Measurements from ENCODE around the gene RNF220.

DNA sequence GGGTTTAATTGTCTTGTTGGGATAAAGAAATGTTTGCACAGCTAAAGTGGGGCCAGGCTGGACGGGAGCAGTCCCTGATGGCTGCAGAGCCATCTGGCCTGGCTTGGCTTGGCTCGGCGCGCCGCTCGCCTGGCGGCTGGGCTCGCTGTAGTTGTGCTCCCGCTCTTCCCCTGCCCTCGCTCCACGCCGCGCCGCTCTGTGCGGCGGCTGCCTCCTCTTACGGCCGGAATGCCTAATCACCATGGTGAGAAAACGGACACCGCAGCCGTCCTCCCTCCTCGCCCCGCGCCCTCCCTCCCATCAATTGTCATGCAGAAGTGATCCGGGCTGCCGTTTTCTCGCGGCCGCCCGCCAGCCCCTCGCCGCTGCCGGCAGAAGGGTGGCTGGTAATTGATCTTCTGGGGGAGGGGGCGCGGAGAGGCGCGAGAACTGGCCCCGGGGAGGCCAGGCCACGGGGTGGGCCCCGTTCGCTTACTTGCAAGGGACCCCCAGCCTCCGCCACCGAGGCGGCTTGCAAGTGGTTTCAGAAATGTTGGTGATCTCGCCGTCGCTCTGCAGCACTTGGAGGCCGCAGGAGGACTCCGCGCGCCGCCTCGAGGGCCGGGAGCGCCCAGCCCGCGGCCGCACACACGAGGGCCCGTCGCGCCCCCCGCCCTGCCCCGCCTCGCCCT, 12.4 kb downstream of the RNF220 start:
- TF ChIP-seq, protein P1, sequence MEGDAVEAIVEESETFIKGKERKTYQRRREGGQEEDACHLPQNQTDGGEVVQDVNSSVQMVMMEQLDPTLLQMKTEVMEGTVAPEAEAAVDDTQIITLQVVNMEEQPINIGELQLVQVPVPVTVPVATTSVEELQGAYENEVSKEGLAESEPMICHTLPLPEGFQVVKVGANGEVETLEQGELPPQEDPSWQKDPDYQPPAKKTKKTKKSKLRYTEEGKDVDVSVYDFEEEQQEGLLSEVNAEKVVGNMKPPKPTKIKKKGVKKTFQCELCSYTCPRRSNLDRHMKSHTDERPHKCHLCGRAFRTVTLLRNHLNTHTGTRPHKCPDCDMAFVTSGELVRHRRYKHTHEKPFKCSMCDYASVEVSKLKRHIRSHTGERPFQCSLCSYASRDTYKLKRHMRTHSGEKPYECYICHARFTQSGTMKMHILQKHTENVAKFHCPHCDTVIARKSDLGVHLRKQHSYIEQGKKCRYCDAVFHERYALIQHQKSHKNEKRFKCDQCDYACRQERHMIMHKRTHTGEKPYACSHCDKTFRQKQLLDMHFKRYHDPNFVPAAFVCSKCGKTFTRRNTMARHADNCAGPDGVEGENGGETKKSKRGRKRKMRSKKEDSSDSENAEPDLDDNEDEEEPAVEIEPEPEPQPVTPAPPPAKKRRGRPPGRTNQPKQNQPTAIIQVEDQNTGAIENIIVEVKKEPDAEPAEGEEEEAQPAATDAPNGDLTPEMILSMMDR (IDR thresholded peaks at IDR 0.05; ENCODE audit: low read depth, low read length, poor library complexity, severe bottlenecking) = no peak
- TF ChIP-seq EZH2phosphoT487 (IDR thresholded peaks at IDR 0.05; ENCODE audit: borderline replicate concordance, low read length) = no peak
